ENCODE data around the gene MTRFR.
A peak's percentile ranks its signal among the peaks of the same experiment; 100 is the strongest.
"Not testable (repeated sequence)": the region's sequence is repeated elsewhere in the genome, so short reads cannot be mapped to it uniquely, and the experiment has no call there.

Gene MTRFR

DNA sequence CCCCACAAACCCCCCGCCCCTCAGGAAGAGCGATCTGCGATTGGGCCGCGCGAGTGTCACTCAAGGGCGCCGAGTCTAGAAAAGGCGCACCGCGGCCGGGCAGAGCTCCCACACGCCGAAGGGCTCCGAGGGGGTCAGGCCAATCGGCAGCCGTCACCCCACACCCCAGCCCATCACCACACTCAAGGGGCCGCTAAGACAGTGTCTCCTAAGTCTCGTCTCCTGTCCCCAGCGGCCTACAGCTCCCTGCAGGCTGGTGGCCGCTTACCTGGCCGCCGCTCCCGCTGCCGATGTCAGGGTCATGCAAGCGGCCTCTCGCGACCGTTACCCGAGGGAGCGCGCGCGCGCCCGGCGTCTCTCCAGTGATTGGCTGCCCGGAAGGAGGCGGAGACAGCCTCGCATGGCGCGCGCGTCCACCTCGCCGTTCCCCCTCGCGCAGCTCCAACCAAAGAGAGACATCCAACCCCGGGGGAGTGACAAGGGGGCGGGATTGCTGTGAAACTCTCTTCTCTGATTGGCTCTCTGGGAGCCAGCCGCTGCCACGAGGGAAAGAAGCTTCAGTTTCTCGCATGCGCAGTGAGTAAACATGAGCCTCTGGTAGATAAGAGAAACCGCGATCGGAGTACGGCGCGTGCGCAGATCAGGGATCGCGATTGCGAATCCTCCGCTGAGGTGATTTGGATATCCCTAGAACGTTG, at the start of gene MTRFR, which contains the start of gene MPHOSPH9:
TSS of gene MTRFR (plus strand) at position 630 of the 698 bp plus-strand sequence. CDS start 20,239 bp downstream, outside the sequence.
TSS of gene MPHOSPH9 (minus strand) at position 335 of the 698 bp plus-strand sequence. CDS start 2,777 bp downstream, outside the sequence.
- peak; percentile 95 to 97 for DNase-seq (ENCODE audit: low read depth in 2 of 2)

- DNase-seq (ENCODE audit: low read depth in 2 of 2) = no peak
Measured at GRCh38 chr12:123187637-123188036, 45.6 kb upstream of the MTRFR start.

DNA sequence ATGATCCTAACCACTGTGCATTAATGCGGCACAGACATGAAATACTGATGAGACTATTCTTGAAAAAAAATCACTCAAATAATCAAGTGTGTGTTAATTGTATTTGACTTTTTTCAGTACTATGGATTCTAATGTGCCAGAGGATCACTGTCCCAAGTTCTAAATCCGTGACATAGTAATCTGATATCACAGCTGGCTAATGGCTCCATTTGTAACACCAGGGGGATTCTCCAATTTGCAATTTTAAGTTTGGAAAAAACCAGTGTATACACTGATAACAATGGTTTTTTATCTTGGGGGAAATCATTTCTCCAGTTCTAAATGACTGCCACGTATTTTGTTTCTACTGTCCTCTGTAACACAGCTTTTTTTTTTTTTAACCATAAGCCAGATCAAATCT, 33.3 kb upstream of the MTRFR start:
- no peak for DNase-seq (ENCODE audit: low read depth in 2 of 2)

- no peak for DNase-seq (ENCODE audit: low read depth in 2 of 2)
Measured at GRCh38 chr12:123200414-123200813, 32.8 kb upstream of the MTRFR start.

DNA sequence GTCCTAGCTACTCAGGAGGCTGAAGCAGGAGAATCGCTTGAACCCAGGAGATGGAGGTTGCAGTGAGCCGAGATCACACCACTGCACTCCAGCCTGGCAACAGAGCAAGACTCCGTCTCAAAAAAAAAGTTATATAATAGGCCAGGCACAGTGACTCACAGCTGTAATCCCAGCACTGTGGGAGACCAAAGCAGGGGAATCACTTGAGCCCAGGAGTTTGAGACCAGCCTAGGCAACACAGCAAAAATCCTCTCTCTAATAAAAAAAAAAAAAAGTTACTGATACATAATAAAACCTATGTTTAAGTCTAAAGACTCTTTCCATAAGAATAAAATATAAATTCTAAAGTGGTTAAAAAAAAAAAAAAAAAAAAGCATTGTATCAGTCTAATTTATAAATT, 26.4 kb upstream of the MTRFR start:
- DNase-seq (ENCODE audit: low read depth in 2 of 2) = not testable (repeated sequence)

DNA sequence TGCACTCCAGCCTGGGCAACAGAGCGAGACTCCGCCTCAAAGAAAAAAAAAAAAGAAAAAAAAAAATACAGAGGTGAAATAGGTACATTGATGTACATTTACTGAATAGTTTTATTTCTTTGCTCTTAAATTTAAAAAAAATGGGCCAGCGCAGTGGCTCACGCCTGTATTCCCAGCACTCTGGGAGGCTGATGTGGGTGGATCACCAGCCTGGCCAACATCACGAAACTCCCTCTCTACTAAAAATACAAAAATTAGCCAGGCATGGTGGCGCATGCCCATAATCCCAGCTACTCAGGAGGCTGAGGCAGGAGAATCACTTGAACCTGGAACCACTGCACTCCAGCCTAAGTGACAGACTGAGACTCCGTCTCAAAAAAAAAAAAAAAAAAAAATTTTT, 25.4 kb upstream of the MTRFR start:
- not testable (repeated sequence) for DNase-seq (ENCODE audit: low read depth in 2 of 2)

DNA sequence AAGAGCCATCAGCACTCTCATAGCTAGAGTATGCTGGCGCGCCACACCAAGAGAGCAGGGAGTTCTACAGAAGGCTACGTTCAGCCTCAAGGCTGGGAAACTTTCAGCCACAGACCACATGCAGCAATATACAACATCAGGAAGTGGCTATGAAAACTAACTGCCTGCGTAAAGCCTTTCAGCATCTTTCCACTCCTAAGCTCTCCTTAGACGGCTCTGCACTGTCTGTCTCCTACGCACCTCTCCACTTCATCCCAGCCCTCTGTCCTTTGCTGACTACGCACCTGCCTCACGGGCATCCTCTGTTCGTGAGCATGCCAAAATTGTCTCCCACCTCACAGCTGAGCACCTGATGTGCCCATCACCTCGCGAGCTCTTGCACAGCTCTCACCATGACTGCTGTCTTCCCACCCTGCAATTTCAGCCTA, 10.0 kb upstream of the MTRFR start:
- DNase-seq (ENCODE audit: low read depth in 2 of 2) = peak in 1 of 2 donors; percentile 27

- no peak for DNase-seq (ENCODE audit: low read depth in 2 of 2)
Measured at GRCh38 chr12:123225443-123225842, 7.8 kb upstream of the MTRFR start.

GRCh38 chr12:123227581-123228258, 5.5 kb upstream of the MTRFR start:
- DNase-seq (ENCODE audit: low read depth in 2 of 2) = no peak

DNA sequence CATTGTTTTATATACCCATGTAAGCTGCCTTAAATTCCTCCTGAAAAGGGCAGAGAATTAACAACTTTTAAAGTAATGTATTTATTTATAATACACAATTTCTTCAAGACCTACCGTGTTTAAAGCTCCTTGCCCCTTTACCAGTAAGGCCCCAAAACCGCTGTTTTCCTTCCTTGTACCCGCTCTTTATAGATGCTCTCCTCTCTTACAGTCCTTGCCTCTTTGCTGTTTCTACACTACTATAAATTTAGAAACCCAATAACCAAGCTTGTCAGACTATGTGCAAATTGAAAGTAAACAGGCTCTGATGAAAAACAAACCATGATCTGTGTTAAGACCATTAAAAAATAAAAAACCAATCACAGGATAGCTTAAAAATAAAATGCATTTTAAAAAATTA, 4.2 kb upstream of the MTRFR start:
- no peak for DNase-seq (ENCODE audit: low read depth in 2 of 2)

DNA sequence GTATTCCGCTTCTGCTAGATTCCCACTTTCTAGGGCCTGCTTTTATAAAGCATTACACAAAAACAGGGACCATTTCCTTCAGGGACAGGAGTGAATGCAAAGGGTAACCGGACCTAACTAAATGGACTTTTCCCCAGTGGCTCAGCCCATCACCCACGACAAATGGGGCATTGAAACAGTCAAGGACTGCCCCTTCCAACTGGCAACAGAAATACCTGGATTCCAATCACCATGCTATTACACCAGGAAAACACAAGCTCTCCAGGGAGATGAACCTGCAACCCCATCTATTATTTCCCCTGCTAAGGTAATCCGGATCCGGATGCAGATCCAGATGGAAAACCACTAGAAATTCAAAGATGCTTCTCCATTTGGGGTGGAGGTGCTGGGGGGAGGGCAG, 1.3 kb upstream of the MTRFR start:
- DNase-seq (ENCODE audit: low read depth in 2 of 2) = no peak

DNA sequence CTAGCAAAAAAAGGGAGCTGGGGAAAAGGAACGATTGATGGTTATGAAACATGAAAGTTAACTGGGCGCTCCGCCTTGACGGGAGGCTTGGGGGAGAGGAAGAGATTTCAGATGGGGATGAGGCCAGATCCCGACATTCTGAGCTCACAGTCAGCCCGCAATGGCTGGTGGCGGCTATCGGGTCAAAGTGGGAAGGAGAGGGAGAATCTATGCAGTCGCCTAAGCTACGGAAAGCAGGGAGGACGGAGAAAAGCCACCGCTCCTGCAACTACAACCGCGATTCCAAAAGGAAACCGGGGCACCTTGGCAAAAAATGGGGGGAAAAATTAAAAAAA, 797 bp upstream of the MTRFR start:
- no peak for DNase-seq (ENCODE audit: low read depth in 2 of 2)

DNA sequence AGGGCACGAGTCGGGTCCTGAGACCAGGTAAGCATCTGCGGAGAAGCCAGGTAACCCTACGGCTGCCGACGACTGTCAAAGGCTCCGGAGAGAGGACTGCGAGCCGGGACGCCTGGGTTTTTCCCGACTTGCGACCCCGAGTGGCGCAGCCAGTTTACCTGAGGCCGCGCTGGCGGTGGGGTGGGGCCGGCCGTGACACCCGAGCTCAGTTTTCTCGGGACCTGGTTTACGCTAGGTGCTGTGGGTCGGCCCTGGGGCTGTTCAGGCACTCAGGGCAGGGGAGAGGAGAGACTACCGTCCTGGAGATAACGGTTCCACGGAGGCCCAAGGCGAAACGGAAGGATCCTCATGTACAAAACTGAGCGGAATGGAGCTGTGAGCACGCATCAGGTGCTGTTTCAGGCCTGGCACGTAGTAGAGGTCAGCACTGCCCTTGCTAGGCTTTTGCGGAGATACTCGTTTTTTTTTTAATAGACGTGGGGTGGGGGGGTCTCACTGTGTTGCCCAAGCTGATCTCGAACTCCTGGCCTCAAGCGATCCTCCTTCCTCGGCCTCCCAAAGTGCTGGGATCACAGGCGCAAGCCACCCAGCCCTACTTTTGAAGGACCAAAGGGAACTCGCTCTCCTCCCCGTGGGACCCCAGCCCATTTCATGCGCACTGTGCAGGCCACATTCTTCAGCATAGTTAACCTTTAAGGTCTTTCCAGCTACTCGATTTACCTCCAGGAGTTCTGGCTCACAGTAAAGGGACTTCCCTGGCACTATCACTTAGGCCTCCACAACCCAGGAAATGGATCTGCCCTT, 471 bp downstream of the MTRFR start:
- no peak for DNase-seq (ENCODE audit: low read depth in 2 of 2)

GRCh38 chr12:123237646-123238329, 4.6 kb downstream of the MTRFR start:
- DNase-seq (ENCODE audit: low read depth in 2 of 2) = peak; percentile 42 to 58

DNA sequence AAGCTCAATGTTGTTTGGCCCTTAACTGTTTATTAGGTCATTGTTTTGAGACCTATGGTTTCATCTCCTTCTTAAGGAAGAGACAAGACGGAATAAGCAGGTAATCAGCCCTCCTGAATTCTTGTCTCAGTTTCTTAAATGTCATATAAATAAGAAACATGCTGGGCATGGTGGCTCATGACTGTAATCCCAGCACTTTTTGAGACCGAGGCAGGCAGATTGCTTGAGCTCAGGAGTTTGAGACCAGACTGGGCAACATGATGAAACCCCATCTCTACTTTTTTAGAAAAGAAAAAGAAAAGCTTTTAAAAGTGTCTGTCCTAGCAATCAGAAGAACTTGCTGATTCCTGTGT, 5.1 kb downstream of the MTRFR start:
- DNase-seq (ENCODE audit: low read depth in 2 of 2) = no peak

- DNase-seq (ENCODE audit: low read depth in 2 of 2) = no peak
Measured at GRCh38 chr12:123238961-123239360, 5.7 kb downstream of the MTRFR start.

GRCh38 chr12:123242116-123242904, 9.1 kb downstream of the MTRFR start:
- no peak for DNase-seq (ENCODE audit: low read depth in 2 of 2)

DNA sequence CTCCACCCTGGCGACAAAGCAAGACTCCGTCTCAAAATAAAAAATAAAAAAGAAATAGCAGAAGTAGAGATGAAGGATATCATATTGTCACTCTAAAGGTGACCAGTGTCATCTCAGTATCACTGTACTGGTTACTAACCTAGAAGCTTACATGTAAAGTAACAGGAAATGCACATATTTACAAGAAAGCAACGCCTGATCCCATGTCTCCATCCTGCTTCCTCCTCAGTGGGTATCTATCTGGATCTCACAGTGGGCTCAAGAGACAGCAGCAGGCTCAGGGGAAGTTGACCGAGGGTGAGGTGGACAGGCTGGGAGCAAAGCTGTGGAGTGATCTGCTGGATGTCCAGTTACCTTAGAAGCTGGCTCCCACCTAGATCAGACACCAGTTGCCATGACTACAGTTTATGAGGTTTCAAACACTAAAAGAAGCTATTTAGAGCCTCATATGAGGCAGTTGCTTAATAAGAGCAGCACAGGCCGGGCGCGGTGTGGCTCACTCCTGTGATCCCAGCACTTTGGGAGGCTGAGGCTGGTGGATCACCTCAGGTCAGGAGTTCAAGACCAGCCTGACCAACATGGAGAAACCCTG, 10.5 kb downstream of the MTRFR start:
- DNase-seq (ENCODE audit: low read depth in 2 of 2) = no peak

GRCh38 chr12:123245678-123246077, 12.4 kb downstream of the MTRFR start:
- no peak for DNase-seq (ENCODE audit: low read depth in 2 of 2)

DNA sequence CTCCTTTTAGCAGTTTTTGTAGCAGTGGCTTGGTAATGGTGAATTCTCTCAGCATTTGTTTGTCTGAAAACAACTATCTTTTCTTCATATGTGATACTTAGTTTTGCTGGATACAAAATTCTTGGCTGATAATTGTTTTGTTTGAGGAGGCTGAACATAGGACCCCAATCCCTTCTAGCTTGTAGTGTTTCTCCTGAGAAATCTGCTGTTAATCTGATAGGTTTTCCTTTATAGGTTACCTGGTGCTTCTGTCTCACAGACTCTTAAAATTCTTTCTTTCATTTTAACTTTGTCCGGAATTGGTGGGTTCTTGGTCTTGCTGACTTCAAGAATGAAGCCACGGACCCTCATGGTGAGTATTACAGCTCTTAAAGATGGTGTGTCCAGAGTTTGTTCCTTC, 14.9 kb downstream of the MTRFR start:
- not testable (repeated sequence) for DNase-seq (ENCODE audit: low read depth in 2 of 2)
